Measurements from ENCODE around the gene UCHL5.

The UCHL5 gene

DNA sequence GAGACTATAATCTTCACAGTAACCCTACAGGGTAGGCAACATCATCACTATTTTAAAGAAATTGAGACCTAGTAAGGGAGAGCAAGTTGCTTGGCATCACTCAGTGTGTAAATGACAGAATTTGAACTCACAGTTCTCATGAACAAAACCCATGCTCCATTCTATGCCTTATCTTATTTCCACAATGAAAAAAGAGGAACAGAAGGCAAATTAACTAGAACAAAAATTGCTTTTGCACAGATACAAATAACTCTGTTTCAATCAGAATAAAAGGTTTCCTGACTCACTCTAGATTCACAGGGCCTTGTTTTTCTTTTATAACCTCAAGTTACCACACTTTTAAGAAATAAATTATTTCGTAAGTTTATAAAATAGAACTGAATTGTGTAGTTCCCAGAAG lies 90.1 kb downstream of the UCHL5 start:
- Mint-ChIP-seq H3K4me1 (no peaks in the 10 kb centered on the region), H3K36me3 (no peaks in the 10 kb centered on the region), H3K27ac (no peak overlapping the region), H3K9me3 (no peaks in the 10 kb centered on the region), H3K4me3 (no peak overlapping the region)
- ATAC-seq (no peak), DNase-seq (ENCODE audit: low spot score in 2 of 2) (no peak)

DNA sequence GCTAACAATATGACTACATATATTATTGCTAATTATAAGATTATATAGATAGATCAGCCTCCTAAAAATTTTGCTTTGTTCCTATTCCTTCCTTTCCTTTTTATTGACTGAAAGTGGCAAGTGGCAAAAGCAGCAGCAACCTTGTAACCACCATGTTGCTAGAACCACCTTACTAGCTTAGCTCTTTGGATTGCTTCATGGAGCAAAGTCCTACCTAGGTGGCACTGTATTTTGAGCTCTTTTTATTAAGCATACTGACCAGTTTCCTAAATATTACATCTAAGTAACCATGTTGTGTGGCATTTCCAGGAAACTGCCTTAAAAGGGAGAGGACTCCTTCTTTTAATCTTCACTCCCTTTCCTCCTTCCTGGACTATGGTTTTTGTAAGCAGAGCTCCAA lies 90.8 kb downstream of the UCHL5 start:
- Mint-ChIP-seq H3K4me1 (no peaks in the 10 kb centered on the region), H3K4me3 (no peak overlapping the region), H3K9me3 (no peaks in the 10 kb centered on the region), H3K27ac (no peak overlapping the region), H3K36me3 (no peaks in the 10 kb centered on the region)
- ATAC-seq (no peak), DNase-seq (ENCODE audit: low spot score in 2 of 2) (no peak)

DNA sequence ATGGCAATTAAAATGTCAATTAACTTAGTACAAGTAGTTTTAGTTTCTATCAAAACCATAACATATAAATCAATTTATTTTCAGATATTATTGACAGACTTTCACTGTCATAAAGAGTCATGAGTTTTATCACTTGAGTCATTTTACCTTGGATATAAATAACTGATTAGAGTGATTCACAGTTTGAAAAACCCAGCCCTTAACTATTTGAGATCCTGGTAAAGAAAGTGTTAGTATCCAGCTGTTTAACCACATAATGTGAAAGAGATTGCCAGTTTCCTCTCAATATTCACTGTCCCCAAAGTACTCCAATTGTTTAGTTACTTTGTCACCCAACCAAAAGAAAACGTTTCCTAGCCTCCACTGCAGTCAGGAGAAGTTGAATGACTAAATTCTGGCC lies 91.3 kb downstream of the UCHL5 start:
- no peak overlapping the region for H3K27ac Mint-ChIP-seq
- no peak for ATAC-seq
- H3K9me3 Mint-ChIP-seq: no peaks in the 10 kb centered on the region
- H3K4me3 Mint-ChIP-seq: no peak overlapping the region
- no peaks in the 10 kb centered on the region for H3K36me3 Mint-ChIP-seq
- H3K4me1 Mint-ChIP-seq: no peaks in the 10 kb centered on the region
- no peak for DNase-seq (ENCODE audit: low spot score in 2 of 2)

DNA sequence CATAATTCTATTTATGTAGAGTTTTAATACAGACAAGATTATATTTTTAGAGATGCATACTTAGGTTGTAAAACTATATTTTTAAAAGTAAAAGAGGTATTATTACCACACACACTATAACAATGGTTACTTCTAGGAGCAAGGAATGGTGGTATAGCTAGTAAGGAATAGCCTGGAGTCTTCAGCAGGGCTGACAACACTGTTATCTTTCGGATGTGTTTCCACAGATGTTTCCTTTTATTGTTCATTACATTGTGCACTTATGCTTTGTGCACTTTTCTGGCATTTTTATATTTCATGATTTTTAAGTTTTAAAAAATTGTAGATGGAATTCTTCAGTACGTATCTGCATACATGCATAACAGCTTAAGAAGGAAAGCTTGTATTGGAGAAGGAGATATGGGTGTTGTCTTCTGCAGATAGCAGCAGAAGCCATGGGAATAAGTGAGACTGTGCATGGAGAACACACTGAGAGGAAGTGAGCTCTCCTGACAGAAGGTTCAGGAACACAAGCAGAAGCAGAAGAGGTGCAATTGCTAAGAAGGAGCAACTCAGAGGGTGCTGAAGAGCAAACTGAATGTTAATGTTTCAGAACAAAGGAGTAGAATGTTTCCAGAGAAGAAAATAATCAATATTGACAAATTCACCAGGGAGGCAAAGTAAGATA lies 91.8 kb downstream of the UCHL5 start:
- Mint-ChIP-seq H3K4me1 (no peaks in the 10 kb centered on the region), H3K27ac (no peak overlapping the region), H3K36me3 (no peaks in the 10 kb centered on the region), H3K4me3 (no peak overlapping the region), H3K9me3 (no peaks in the 10 kb centered on the region)
- DNase-seq (ENCODE audit: low spot score in 2 of 2): no peak
- no peak for ATAC-seq

DNA sequence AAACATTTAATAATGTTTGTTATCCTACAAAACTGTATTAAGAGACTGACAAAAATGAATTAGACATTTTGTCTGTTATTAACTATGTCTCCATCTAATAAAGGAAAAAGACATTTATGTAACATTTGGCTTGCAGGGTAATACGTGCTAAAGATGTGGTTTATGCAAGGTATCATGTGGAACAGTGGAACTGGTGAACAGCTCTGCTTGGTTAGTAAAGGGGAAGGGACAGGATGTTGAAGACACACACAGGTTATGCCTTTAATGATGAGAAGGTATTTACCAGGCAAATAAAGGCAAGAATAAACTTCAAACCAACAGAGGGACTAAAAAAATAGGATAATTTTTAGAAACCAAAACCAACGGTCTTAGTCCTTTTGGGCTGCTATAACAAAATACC lies 93.1 kb downstream of the UCHL5 start:
- Mint-ChIP-seq H3K36me3 (no peaks in the 10 kb centered on the region), H3K4me3 (no peak overlapping the region), H3K4me1 (no peaks in the 10 kb centered on the region), H3K9me3 (no peaks in the 10 kb centered on the region), H3K27ac (no peak overlapping the region)
- DNase-seq (ENCODE audit: low spot score in 2 of 2) (no peak), ATAC-seq (no peak)

DNA sequence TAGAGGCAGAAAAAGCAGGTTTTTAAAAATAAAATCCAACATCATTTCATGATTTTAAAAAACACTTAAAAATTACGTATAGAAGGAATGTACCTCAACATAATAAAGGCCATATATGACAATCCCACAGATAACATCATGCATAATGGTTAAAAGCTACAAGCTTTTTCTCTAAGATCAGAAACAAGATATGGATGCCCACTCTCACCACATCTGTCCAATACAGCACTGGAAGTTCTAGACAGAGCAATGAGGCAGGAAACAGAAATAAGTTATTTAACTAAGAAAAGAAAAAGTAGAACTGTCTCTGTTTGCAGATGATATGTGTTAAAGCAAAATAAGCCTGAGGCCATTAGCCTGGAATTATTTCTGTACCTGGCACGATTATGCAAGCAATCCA lies 96.3 kb downstream of the UCHL5 start:
- no peaks in the 10 kb centered on the region for H3K36me3 Mint-ChIP-seq
- no peak overlapping the region for H3K27ac Mint-ChIP-seq
- H3K9me3 Mint-ChIP-seq: no peaks in the 10 kb centered on the region
- peaks cover 7% of the 10 kb centered on the region for H3K4me1 Mint-ChIP-seq
- DNase-seq (ENCODE audit: low spot score in 2 of 2) (no peak), ATAC-seq (no peak)
- H3K4me3 Mint-ChIP-seq: no peak overlapping the region
